ENCODE measurements around the gene ELP2.

The ELP2 gene

DNA sequence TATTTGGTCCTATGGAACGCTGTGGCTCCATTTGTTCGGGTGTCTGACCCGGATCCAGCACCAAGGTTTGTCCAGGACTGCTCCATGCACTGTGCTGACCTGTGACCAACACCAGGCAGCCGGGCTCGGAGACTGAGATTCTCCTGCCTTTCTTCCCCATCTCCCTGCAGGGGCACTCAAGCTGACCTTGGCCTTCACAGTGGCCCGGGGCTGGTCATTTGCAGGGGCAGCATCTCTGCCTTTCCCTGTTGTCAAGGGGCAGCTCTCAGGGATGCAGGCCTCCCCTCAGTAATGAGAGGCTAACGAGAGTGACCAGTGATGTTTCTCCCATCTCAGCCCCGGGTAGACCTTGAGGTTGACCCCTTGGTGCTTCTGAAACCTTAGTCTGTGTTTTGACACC is 85.1 kb downstream of the ELP2 start:
- H3K9me3 ChIP-seq, result no peaks in the 10 kb centered on the region
- H3K4me1 ChIP-seq, result no peaks in the 10 kb centered on the region
- no peaks in the 10 kb centered on the region for H3K27me3 ChIP-seq
- no peak for DNase-seq
- no peak for TF ChIP-seq CTCF (IDR thresholded peaks at IDR 0.05; ENCODE audit: low read depth, low read length)
- no peaks in the 10 kb centered on the region for H3K36me3 ChIP-seq
- H3K4me3 ChIP-seq (ENCODE audit: low read depth, low read length), result no peak overlapping the region

DNA sequence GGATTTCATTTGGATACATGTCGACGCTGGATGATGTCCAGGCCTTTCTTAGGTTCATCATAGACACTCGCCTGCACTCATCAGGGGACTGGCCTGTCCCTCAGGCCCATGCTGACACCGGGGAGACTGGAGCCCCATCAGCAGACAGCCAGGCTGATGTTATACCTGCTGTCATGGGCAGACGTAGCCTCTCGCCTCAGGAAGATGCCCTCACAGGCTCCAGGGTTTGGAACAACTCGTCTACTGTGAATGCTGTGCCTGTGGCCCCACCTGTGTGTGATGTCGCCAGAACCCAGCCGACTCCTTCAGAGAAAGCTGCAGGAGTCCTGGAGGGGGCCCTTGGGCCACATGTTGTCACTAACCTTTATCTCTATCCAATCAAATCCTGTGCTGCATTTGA is 85.9 kb downstream of the ELP2 start:
- Histone ChIP-seq H3K36me3 (no peaks in the 10 kb centered on the region), H3K9me3 (no peaks in the 10 kb centered on the region), H3K4me1 (no peaks in the 10 kb centered on the region), H3K27me3 (no peaks in the 10 kb centered on the region), H3K4me3 (ENCODE audit: low read depth, low read length) (no peak overlapping the region)
- no peak for DNase-seq
- no peak for TF ChIP-seq CTCF (IDR thresholded peaks at IDR 0.05; ENCODE audit: low read depth, low read length)

DNA sequence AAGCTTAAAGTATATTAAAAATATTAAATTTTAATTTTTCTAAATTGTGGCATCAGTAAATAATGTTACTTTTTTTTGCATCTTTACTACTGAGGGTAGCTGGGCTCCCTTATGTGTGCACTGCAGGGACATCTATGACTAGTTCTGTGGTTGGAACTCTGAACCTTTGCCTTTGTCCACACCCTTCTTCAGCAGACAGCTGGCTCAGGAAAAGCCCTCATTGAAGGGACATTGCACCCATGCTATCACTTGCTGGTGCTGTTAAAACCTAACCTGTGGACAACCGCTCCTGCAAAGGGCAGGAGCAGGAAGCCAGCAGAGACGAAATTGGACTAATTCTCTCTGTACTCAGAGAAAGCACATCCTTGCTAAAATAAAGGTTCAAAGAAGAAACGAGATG is 87.6 kb downstream of the ELP2 start:
- no peaks in the 10 kb centered on the region for H3K36me3 ChIP-seq
- TF ChIP-seq CTCF (IDR thresholded peaks at IDR 0.05; ENCODE audit: low read depth, low read length), result no peak

GRCh38 chr18:36229188-36229587 is 99.5 kb downstream of the ELP2 start:
- H3K4me3 ChIP-seq (ENCODE audit: low read depth, low read length), result no peak overlapping the region
- no peaks in the 10 kb centered on the region for H3K9me3 ChIP-seq
- H3K27me3 ChIP-seq, result no peaks in the 10 kb centered on the region
- no peaks in the 10 kb centered on the region for H3K4me1 ChIP-seq
- H3K36me3 ChIP-seq, result no peaks in the 10 kb centered on the region
- DNase-seq, result no peak
- TF ChIP-seq CTCF (IDR thresholded peaks at IDR 0.05; ENCODE audit: low read depth, low read length), result no peak

More for the DNA sequence above, 87.6 kb downstream of the ELP2 start:
- Histone ChIP-seq H3K4me1 (no peaks in the 10 kb centered on the region), H3K9me3 (no peaks in the 10 kb centered on the region), H3K27me3 (no peaks in the 10 kb centered on the region), H3K4me3 (ENCODE audit: low read depth, low read length) (no peak overlapping the region)
- DNase-seq, result no peak

All from BE2C (cell line).